A549 (cell line): ENCODE results near the gene GSTP1. TPM values are rescaled to one million over a fixed set of nuclear protein-coding genes. Genes with fewer than 3 reads are reported as not detected.

Source experiments
- ATAC-seq, 2 experiments: fragments of 200-7000 bp in 1 of 2; fragments of >200 bp in 1 of 2; cut with Nextera tagmentation in 1 of 2; cut with Tn5 transposase in 1 of 2; 3 replicates each; pipeline versions ENCODE4 v1.8.0 to v1.9.1; 2018 to 2020; ENCODE audit warnings: mild to moderate bottlenecking in 1 of 2, moderate library complexity in 1 of 2
- CTCF ChIA-PET: fragments of 300-600 bp; sonication (Branson Sonifier 250); formaldehyde crosslinking; extraction: SDS; loops from one replicate; lab custom pipeline; 2021; ENCODE audit warnings: antibody characterized with exemption, inconsistent platforms; lab: Yijun Ruan, JAX
- POLR2A ChIA-PET: fragments of 350-600 bp; formaldehyde crosslinking; extraction: SDS; loops from one replicate; lab custom pipeline; 2021; ENCODE audit warnings: antibody characterized with exemption, inconsistent platforms; lab: Yijun Ruan, JAX
- DNase-seq, 2 experiments: peaks; one replicate each; pipeline versions ENCODE4 v3.0.0 to v3.0.0-alpha.2; 2011 to 2016; ENCODE audit warnings: low read depth in 1 of 2, low spot score in 1 of 2
- FAIRE-seq: peaks from 2 replicates; lab custom pipeline; 2011; peaks lifted over from hg19 to GRCh38; lab: Jason Lieb, UNC
- H3K27ac ChIP-seq, 2 experiments: fragments of >200 bp; sonication (Bioruptor Twin); formaldehyde crosslinking; 3 replicates each; pipeline ENCODE4 v1.5.1; 2016 to 2017
- H3K4me1 ChIP-seq: fragments of >200 bp; sonication (Bioruptor Twin); formaldehyde crosslinking; 3 replicates; pipeline ENCODE4 v1.6.1; 2016
- H3K4me2 ChIP-seq: fragments of >200 bp; sonication (Bioruptor Twin); formaldehyde crosslinking; 3 replicates; pipeline ENCODE4 v1.6.1; 2016
- H3K4me3 ChIP-seq: fragments of >200 bp; sonication (Bioruptor Twin); formaldehyde crosslinking; 3 replicates; pipeline ENCODE4 v1.5.1; 2016
- H3K9me3 ChIP-seq: fragments of >200 bp; sonication (Bioruptor Twin); formaldehyde crosslinking; 3 replicates; pipeline ENCODE4 v1.6.1; 2016
- CBX2 ChIP-seq: fragments of 200-600 bp; sonication (generic); IDR thresholded peaks from 2 replicates; pipeline ENCODE4 v1.6.1; 2016; ENCODE audit warnings: low read depth, mild to moderate bottlenecking, borderline replicate concordance
- EHMT2 ChIP-seq: fragments of 200-600 bp; sonication (generic); IDR thresholded peaks from 2 replicates; pipeline ENCODE4 v1.6.1; 2016; ENCODE audit warnings: antibody characterized with exemption, low read depth, mild to moderate bottlenecking, moderate library complexity
- FOXS1 ChIP-seq: fragments of 250-450 bp; sonication (Bioruptor Pico); IDR thresholded peaks from 2 replicates; pipeline ENCODE4 v1.5.0; 2020; ENCODE audit warnings: mild to moderate bottlenecking, moderate library complexity
- HOXA7 ChIP-seq: fragments of 250-450 bp; sonication (Bioruptor Pico); IDR thresholded peaks from 2 replicates; pipeline ENCODE4 v1.5.0; 2020; ENCODE audit warnings: mild to moderate bottlenecking, moderate library complexity
- HOXB5 ChIP-seq: fragments of 250-450 bp; sonication (Bioruptor Pico); IDR thresholded peaks from 2 replicates; pipeline ENCODE4 v1.5.0; 2020; ENCODE audit warnings: mild to moderate bottlenecking, moderate library complexity
- JUN ChIP-seq, 2 experiments: fragments of >200 bp; sonication (Bioruptor Twin); formaldehyde crosslinking; IDR thresholded peaks; 2 replicates in 1 of 2; 3 replicates in 1 of 2; pipeline ENCODE4 v1.6.1; 2016 to 2017
- KDM1A ChIP-seq: fragments of 200-600 bp; sonication (generic); IDR thresholded peaks from 2 replicates; pipeline ENCODE4 v1.6.1; 2016; ENCODE audit warnings: low read depth, mild to moderate bottlenecking
- KDM5A ChIP-seq: fragments of 200-600 bp; sonication (generic); IDR thresholded peaks from 2 replicates; pipeline ENCODE4 v1.6.1; 2016; ENCODE audit warnings: antibody characterized with exemption, mild to moderate bottlenecking
- MAFK ChIP-seq: fragments of 450-650 bp; IDR thresholded peaks from 2 replicates; pipeline ENCODE4 v1.6.1; 2014; ENCODE audit not compliant: partially characterized antibody
- RARB ChIP-seq: fragments of 250-450 bp; sonication (Bioruptor Pico); IDR thresholded peaks from 2 replicates; pipeline ENCODE4 v1.8.0; 2021; ENCODE audit warnings: mild to moderate bottlenecking, moderate library complexity
- ZSCAN20 ChIP-seq: fragments of 250-450 bp; sonication (Bioruptor Pico); IDR thresholded peaks from 2 replicates; pipeline ENCODE4 v1.8.0; 2022; ENCODE audit warnings: mild to moderate bottlenecking, moderate library complexity
- WGBS: methylation state at CpG from one replicate; pipeline ENCODE4 v1.1.6; 2017; ENCODE audit errors: missing lambda C conversion rate; 5-methylcytosine and 5-hydroxymethylcytosine counted together
- polyA plus RNA-seq, 4 experiments: library from polyadenylated mRNA; depleted of rRNA in 3 of 4; stranded (reverse); fragments of >200 nt; fragmentation: RNase III in 1 of 4; extraction: RNeasy Plus Mini Kit Qiagen cat#74134 plus additional on column Dnase treatment in 1 of 4; gene quantifications; 2 replicates in 3 of 4; 3 replicates in 1 of 4; pipeline ENCODE4 v1.2.3, GENCODE V29; 2011 to 2017
- TF ChIP-seq, protein P1 (sequence below): IDR thresholded peaks from 2 replicates; pipeline ENCODE4 v1.6.1; 2012; ENCODE audit warnings: low read depth, borderline replicate concordance
- TF ChIP-seq, protein P2 (sequence below): fragments of 250-450 bp; sonication (Bioruptor Pico); IDR thresholded peaks from 2 replicates; pipeline ENCODE4 v1.5.0; 2021; ENCODE audit warnings: mild to moderate bottlenecking, moderate library complexity, borderline replicate concordance
- TF ChIP-seq, protein P3 (sequence below): fragments of 150-350 bp; IDR thresholded peaks from 2 replicates; pipeline ENCODE4 v1.6.1; 2014; ENCODE audit warnings: low read depth, mild to moderate bottlenecking, low read length

Gene GSTP1
- polyA plus RNA-seq, 2 of the 4 experiments (the other 2 are of a cell fraction) = 991 to 1,034 TPM

GRCh38 chr11:67631853-67632174, 48.2 kb downstream of the GSTP1 start:
- Histone ChIP-seq H3K4me1 (peaks cover 6% of the 10 kb centered on the region; the same call in 2 of the 3 replicates), H3K4me3 (no peak overlapping the region), H3K27ac (no peak overlapping the region), H3K4me2 (no peak overlapping the region), H3K9me3 (no peaks in the 10 kb centered on the region)
- FAIRE-seq = no peak
- ChIA-PET CTCF (interaction anchor here (1.3 to 14.1 kb wide), 6 partner anchors 16 to 60 kb away, joined by 4 to 181 read pairs (median 90); partner anchors contain the start of gene ACY3), POLR2A (interaction anchor here (2.0 kb wide), 1 partner anchor 19 kb away, joined by 7 read pairs; the partner anchor contains the start of gene ACY3)
- ATAC-seq = no peak
- WGBS = 95% methylated on average over 2 of the region's 2 CpGs
- no peak for DNase-seq
- no peak for TF ChIP-seq ZSCAN20 (CRISPR knock-in tag)
- TF ChIP-seq EHMT2 = no peak
- no peak for TF ChIP-seq CBX2
- no peak for TF ChIP-seq RARB (CRISPR knock-in tag)
- no peak for TF ChIP-seq FOXS1
- TF ChIP-seq, protein P1, sequence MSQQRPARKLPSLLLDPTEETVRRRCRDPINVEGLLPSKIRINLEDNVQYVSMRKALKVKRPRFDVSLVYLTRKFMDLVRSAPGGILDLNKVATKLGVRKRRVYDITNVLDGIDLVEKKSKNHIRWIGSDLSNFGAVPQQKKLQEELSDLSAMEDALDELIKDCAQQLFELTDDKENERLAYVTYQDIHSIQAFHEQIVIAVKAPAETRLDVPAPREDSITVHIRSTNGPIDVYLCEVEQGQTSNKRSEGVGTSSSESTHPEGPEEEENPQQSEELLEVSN = no peak
- TF ChIP-seq KDM5A = no peak
- no peak for TF ChIP-seq MAFK
- TF ChIP-seq HOXA7 (CRISPR knock-in tag) = no peak
- no peak for TF ChIP-seq JUN (IDR thresholded peaks at IDR 0.05)
- TF ChIP-seq, protein P2, sequence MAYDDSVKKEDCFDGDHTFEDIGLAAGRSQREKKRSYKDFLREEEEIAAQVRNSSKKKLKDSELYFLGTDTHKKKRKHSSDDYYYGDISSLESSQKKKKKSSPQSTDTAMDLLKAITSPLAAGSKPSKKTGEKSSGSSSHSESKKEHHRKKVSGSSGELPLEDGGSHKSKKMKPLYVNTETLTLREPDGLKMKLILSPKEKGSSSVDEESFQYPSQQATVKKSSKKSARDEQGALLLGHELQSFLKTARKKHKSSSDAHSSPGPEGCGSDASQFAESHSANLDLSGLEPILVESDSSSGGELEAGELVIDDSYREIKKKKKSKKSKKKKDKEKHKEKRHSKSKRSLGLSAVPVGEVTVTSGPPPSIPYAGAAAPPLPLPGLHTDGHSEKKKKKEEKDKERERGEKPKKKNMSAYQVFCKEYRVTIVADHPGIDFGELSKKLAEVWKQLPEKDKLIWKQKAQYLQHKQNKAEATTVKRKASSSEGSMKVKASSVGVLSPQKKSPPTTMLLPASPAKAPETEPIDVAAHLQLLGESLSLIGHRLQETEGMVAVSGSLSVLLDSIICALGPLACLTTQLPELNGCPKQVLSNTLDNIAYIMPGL = no peak
- TF ChIP-seq HOXB5 (CRISPR knock-in tag) = no peak
- TF ChIP-seq, protein P3, sequence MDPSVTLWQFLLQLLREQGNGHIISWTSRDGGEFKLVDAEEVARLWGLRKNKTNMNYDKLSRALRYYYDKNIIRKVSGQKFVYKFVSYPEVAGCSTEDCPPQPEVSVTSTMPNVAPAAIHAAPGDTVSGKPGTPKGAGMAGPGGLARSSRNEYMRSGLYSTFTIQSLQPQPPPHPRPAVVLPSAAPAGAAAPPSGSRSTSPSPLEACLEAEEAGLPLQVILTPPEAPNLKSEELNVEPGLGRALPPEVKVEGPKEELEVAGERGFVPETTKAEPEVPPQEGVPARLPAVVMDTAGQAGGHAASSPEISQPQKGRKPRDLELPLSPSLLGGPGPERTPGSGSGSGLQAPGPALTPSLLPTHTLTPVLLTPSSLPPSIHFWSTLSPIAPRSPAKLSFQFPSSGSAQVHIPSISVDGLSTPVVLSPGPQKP = no peak
- TF ChIP-seq, all 56 proteins: peak for 0

DNA sequence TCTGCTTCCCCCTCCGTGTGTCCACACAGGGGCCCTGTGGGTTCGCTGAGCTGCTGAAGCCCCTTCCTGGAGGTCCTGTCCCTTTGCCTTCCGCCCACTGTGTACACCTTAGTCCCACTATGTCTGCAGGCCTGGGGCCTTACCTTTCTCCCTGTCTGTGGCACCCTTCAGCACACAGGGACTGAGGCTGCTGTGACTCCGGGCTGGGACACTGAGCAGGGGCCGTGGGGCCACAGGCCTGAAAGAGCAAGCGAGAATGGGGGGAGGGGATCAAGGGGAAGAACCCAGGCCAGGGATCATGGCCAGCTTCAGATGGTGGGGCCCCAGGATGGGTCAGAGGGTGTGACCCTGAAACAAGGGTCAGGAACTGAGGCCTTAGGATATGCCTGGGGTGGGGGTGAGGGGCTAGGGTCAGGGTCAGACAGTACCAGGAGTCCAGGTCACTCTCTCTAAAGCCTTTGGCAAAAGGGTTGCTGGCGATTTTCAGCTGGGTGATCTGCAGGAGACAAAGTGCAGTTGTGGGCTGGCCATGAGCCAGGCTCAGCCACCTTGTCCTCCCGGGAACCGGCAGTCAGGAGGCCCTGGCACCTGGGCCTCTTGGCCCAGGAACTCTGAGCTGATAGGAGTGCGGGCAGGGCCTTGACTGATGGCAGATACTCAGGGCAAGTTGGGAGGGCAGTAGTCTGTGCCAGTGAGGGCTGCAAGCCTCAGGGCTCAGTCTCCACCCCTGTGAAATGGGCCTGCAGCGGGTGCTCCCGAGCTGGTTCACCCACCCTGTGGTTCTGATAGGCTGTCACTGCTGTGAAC, 48.8 kb downstream of the GSTP1 start:
- Histone ChIP-seq H3K4me1 (peaks cover 6% of the 10 kb centered on the region; the same call in 2 of the 3 replicates), H3K4me2 (no peak overlapping the region), H3K9me3 (no peaks in the 10 kb centered on the region), H3K27ac (no peak overlapping the region), H3K4me3 (no peak overlapping the region)
- TF ChIP-seq, protein P3 = no peak
- TF ChIP-seq KDM5A (no peak), KDM1A (peak; percentile 70; the same call in 1 of the 2 replicates)
- CTCF ChIA-PET = interaction anchor here (0.9 to 14.1 kb wide), 7 partner anchors 15 to 59 kb away, joined by 3 to 181 read pairs (median 30); partner anchors contain the start of genes ACY3 and GSTP1
- DNase-seq = no peak
- FAIRE-seq = no peak
- POLR2A ChIA-PET = interaction anchor here (0.6 kb wide), 1 partner anchor 287 kb away, joined by 3 read pairs; no protein-coding TSS in a partner anchor
- 73% methylated on average over 12 of the region's 12 CpGs for WGBS
- ATAC-seq = no peak
